Forelimb muscle (tissue), 1 donor: ENCODE measurements around the gene ACTRT2. TPM values are rescaled to one million over a fixed set of nuclear protein-coding genes. Genes with fewer than 3 reads are reported as not detected.

Source experiments
- DNase-seq: peaks from one replicate; pipeline ENCODE4 v3.0.0-alpha.2; 2013; ENCODE audit warnings: low read depth
- polyA plus RNA-seq: library from polyadenylated mRNA; unstranded; fragments of 120-200 nt; gene quantifications from one replicate; pipeline ENCODE4 v1.2.1, GENCODE V29; 2013; ENCODE audit not compliant: insufficient read length

The ACTRT2 gene
- polyA plus RNA-seq, 1 donor, result not detected

- no peak for DNase-seq
Measured at GRCh38 chr1:3053986-3054385, 32.7 kb downstream of the ACTRT2 start.

DNA sequence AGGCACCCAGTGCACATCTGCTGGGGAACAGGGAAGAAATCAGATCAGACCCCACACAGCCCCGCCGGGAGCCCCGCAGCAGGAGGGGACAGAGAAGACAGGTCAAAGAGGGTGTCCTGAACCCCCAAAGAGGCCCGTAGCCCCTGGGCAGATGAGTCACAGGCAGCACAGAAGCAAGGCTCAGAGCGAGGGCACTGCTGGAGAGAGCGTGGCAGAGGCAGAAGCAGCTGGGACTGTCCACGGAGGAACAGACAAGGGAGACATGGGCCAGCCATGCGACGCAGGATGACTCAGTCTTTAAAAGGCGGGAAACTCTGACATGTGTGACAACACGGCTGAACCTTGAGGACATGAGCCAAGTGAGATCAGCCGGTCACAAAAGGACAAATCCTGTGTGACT, 33.2 kb downstream of the ACTRT2 start:
- DNase-seq, result no peak

GRCh38 chr1:3055051-3055450, 33.8 kb downstream of the ACTRT2 start:
- no peak for DNase-seq

DNA sequence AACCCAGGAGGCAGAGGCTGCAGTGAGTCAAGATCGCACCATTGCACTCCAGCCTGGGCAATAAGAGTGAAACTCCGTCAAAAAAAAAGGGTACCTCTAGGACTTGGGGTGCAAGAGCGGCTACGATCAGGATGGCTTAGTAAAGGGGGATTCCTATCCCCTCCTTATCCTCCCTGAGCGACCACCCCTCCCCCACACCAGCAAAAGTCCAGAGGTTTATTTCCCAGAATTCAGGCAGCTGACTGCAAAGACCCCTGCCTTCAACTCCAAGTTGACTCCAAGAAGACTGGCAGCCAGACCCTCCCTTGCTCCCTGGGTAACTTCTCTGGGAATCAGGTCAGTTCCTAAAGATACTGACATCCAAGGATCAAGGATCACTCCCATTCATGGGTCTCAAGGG, 35.4 kb downstream of the ACTRT2 start:
- no peak for DNase-seq

- DNase-seq, result no peak
Measured at GRCh38 chr1:3058263-3059030, 37.2 kb downstream of the ACTRT2 start.

GRCh38 chr1:3060127-3060526, 38.9 kb downstream of the ACTRT2 start:
- no peak for DNase-seq

- no peak for DNase-seq
Measured at GRCh38 chr1:3060601-3061551, 39.6 kb downstream of the ACTRT2 start.

DNA sequence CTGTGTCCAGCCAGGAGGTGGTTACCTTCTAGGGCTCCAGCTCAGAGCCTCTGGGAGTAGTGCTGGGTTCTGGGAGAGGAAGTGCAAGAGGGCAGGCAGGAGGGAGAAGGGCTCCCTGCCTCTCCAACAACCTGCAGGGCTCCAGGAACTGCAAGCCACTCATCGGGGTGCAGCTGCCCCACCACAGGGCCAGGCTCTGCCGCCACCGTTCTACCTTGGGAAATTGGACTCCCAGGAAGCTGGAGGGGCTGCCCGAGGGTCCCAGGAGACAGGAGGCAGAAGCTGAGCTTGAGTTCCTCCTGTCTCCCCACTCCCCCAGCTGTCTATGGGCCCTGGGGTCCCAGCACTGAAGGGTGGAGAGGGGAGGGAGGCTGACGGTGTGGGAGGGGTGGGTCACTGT, 40.3 kb downstream of the ACTRT2 start:
- DNase-seq, result no peak

- no peak for DNase-seq
Measured at GRCh38 chr1:3061981-3062615, 40.8 kb downstream of the ACTRT2 start.

- DNase-seq, result no peak
Measured at GRCh38 chr1:3062616-3063378, 41.5 kb downstream of the ACTRT2 start.

GRCh38 chr1:3063379-3064295, 42.4 kb downstream of the ACTRT2 start:
- DNase-seq, result no peak

- no peak for DNase-seq
Measured at GRCh38 chr1:3064296-3064850, 43.1 kb downstream of the ACTRT2 start.

DNA sequence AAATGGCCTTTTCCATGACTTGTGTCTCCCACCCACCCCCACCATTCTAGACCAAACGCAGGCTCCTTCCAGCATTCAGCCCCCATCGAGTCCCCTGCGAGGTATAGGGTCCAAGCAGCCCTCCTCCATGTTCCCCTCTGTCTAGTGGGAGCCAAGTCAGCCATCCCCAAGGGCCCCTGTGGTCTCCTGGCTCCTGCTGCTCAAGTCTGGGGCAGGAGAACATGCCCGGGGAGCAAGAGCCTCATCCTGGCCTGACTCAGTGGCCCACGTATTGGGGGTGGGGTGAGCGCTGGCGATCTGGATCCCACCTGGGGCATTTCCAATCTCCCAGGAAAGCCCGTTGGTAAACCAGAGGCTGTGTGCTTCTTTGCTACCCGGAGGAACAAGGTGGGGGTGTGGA, 43.6 kb downstream of the ACTRT2 start:
- no peak for DNase-seq

- no peak for DNase-seq
Measured at GRCh38 chr1:3065396-3065795, 44.1 kb downstream of the ACTRT2 start.

GRCh38 chr1:3065797-3066196, 44.5 kb downstream of the ACTRT2 start:
- DNase-seq, result no peak

- DNase-seq, result no peak
Measured at GRCh38 chr1:3066250-3066711, 45.0 kb downstream of the ACTRT2 start.

DNA sequence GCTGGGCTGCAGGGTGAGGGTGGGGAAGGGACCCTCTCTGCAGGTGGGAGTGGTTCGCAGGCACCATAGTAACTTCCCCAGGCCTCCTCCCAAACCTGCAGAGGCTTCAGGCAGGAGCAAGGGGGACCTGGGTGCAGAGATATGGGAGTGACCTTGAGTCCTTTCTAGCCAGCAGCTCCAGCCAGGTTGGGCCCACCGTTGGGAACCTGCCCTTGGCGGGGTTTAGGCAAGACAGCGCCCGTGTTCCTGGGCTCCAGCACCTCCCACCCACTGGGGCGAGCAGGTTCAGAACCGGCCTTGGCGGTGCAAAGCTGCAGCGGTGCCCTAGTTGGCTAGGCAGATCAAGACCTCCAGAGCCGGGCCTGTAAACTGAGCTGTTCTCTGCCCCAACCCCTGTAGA, 45.6 kb downstream of the ACTRT2 start:
- no peak for DNase-seq

- DNase-seq, result no peak
Measured at GRCh38 chr1:3067301-3067670, 46.0 kb downstream of the ACTRT2 start.

GRCh38 chr1:3067671-3068563, 46.6 kb downstream of the ACTRT2 start:
- DNase-seq, result no peak
